PFSK-1 (cell line): ENCODE results near the gene SPAG9.
A peak's percentile ranks its signal among the peaks of the same experiment; 100 is the strongest.

Experiments used
- FOXP2 ChIP-seq: optimal IDR thresholded peaks from 2 replicates; pipeline ENCODE3; 2011; ENCODE audit warnings: borderline replicate concordance, control low read depth, inconsistent platforms; ENCODE audit not compliant: insufficient read depth; ENCODE audit errors: extremely low read length, extremely low read depth
- POLR2AphosphoS5 ChIP-seq: IDR thresholded peaks from 2 replicates; pipeline ENCODE4 v1.6.1; 2012; ENCODE audit warnings: low read depth, mild to moderate bottlenecking, control low read depth, low read length, moderate library complexity
- SIN3A ChIP-seq: IDR thresholded peaks from 2 replicates; pipeline ENCODE4 v1.6.1; 2012; ENCODE audit warnings: mild to moderate bottlenecking, low read length, moderate library complexity, borderline replicate concordance; ENCODE audit not compliant: insufficient read depth
- TAF1 ChIP-seq: IDR thresholded peaks from 2 replicates; pipeline ENCODE4 v1.6.1; 2012; ENCODE audit warnings: low read length, control low read depth, borderline replicate concordance; ENCODE audit not compliant: insufficient read depth
- TF ChIP-seq, protein P1 (sequence below), 2 experiments: IDR thresholded peaks; 2 replicates each; pipeline versions ENCODE4 v1.6.1 to v1.8.0; 2011 to 2012; ENCODE audit warnings: low read depth in 2 of 2, low read length in 2 of 2, control low read depth in 1 of 2, inconsistent platforms in 1 of 2, mild to moderate bottlenecking in 1 of 2, moderate library complexity in 1 of 2; ENCODE audit not compliant: insufficient read depth in 1 of 2

The SPAG9 gene

DNA sequence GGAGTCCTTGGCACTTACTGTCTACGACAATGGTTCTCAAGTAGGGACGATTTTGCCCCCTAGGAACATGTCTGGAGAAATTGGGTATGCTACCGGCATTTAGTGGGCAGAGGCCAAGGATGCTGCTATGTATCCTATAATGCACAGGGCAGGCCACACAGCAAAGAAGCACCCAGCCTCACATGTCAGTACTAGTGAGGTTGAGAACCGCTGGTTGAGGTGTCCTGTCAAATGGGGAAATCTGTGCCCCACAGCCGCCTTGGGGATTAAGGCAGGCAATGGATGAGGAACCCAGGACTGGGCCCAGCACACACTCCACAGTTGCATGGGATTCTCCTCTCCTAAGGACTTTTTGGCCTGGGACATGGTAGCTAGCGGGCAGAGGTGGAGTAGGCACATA, 167.8 kb downstream of the SPAG9 start:
- TF ChIP-seq TAF1 = no peak
- no peak for TF ChIP-seq SIN3A
- no peak for TF ChIP-seq FOXP2
- TF ChIP-seq, protein P1, sequence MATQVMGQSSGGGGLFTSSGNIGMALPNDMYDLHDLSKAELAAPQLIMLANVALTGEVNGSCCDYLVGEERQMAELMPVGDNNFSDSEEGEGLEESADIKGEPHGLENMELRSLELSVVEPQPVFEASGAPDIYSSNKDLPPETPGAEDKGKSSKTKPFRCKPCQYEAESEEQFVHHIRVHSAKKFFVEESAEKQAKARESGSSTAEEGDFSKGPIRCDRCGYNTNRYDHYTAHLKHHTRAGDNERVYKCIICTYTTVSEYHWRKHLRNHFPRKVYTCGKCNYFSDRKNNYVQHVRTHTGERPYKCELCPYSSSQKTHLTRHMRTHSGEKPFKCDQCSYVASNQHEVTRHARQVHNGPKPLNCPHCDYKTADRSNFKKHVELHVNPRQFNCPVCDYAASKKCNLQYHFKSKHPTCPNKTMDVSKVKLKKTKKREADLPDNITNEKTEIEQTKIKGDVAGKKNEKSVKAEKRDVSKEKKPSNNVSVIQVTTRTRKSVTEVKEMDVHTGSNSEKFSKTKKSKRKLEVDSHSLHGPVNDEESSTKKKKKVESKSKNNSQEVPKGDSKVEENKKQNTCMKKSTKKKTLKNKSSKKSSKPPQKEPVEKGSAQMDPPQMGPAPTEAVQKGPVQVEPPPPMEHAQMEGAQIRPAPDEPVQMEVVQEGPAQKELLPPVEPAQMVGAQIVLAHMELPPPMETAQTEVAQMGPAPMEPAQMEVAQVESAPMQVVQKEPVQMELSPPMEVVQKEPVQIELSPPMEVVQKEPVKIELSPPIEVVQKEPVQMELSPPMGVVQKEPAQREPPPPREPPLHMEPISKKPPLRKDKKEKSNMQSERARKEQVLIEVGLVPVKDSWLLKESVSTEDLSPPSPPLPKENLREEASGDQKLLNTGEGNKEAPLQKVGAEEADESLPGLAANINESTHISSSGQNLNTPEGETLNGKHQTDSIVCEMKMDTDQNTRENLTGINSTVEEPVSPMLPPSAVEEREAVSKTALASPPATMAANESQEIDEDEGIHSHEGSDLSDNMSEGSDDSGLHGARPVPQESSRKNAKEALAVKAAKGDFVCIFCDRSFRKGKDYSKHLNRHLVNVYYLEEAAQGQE (IDR thresholded peaks at IDR 0.05; ENCODE audit: insufficient read depth in 1 of 2, low read depth in 2 of 2, low read length in 2 of 2) = no peak
- no peak for TF ChIP-seq POLR2AphosphoS5

DNA sequence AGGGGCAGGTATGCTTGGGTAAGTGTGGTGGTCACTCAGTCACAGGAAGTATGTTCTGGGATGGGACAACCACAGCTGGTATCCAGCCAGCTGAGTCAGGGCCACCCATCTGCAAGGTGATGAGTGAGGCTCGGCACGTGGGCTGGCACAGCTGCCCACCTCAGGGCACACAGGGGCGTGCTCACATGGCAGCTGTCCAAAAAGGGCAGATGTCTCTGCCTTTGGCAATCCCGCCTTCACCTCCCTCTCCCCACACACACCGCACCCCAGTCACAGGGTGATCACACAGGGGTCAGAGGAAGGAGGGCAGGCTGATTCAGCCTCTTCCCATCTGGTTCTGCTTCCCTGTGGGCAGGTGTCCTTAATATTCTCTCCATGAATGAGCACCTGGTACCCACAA, 168.7 kb downstream of the SPAG9 start:
- no peak for TF ChIP-seq FOXP2
- TF ChIP-seq, protein P1 (IDR thresholded peaks at IDR 0.05; ENCODE audit: insufficient read depth in 1 of 2, low read depth in 2 of 2, low read length in 2 of 2) = no peak
- TF ChIP-seq TAF1 = no peak
- TF ChIP-seq POLR2AphosphoS5 = no peak
- no peak for TF ChIP-seq SIN3A

DNA sequence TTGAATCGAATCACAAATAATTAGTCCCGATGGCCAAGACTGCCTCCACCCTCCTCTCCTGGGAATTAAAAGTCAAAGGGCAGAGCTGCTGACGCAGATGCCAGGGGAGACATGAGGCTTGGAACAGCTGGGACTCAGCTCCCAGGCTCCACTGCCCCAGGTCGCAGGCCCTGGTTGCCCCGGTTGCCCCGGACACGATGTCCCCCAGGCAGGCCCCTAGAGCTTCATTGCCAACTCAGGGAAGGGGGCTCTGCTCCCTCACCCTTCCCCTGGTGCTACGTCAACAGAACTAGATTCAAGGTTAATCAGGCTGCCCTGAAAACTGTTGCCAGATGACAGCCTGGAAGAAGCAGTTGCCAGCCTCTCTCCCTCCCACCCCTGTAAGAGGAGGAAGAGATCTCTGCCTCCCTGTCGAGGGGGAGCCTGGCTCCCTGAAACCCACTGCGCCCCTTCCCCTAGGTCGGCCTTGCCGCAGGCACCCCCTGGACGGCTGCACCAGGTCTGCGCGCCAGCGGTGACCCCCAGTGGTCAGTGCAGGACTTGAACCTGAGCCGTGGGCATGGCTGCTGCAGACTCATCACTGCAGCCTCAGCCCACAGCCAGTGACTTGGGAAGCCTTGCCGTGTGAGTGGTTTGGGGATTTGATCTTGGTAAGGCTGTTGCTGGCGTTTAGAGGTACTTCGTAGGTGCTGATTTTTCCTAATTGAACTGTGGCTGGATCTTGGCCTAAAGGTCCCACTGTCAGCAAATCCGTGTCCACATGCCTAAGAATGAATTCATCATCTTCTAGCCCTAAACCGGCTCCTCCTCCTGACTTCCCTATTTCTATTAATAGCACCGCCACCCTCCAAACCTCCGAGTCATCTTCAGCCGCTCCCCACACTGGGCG, 170.4 kb downstream of the SPAG9 start:
- no peak for TF ChIP-seq TAF1
- peak; percentile 79 for TF ChIP-seq FOXP2
- TF ChIP-seq, protein P1 (IDR thresholded peaks at IDR 0.05; ENCODE audit: insufficient read depth in 1 of 2, low read depth in 2 of 2, low read length in 2 of 2) = no peak

DNA sequence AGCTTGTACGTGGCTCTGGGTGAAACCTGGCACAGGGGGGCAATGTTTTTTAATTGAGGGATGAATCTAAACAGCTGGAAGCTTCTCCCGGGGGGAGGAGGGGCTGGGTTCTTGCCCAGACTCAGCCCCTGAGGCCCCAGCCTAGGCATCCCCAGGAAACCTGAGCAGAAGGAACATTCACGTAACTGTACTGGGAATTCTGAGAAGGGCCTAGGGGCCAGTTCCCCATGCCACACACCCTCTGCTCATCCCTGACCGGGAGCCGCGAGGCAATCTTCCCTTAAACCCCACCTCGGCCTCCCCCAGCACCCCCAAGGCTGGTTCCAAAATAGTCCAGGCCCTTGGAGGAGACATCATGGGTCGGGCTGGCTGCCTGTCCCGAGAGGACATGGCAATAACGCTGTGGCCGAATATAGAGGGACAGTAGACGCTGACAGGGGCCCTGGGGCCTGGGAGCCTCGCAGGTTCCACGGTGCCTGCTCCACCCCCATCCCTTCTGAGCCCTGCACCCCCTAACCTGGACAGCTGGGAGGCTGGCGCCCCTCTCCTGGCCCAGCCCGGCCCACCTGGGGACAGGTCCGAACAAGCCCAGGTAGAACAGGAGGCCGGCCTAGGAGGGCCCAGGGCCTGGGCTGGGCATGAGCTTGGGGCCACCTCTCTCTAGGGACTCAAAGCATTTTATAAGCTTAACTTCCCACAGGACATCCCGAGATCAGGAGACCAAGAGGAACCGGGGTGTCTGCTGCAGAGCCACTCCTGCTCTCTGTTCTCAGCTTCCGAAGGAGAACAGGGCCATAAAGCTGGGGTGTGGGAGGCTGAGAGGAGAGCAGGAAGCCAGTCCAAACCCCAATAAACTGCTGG, 171.3 kb downstream of the SPAG9 start:
- TF ChIP-seq POLR2AphosphoS5 (no peak), SIN3A (no peak), TAF1 (no peak), FOXP2 (no peak)
- TF ChIP-seq, protein P1 (IDR thresholded peaks at IDR 0.05; ENCODE audit: insufficient read depth in 1 of 2, low read depth in 2 of 2, low read length in 2 of 2) = no peak
